Retinal pigment epithelial cell (primary cell): ENCODE results near the gene PDGFA.

Experiments
- DNase-seq: peaks from one replicate; pipeline ENCODE4 v3.0.0-alpha.2; 2010; ENCODE audit warnings: low read depth
- H3K4me3 ChIP-seq: 2 replicates; pipeline ENCODE4 v1.5.1; 2011; ENCODE audit warnings: mild to moderate bottlenecking, low read length, control low read depth, moderate library complexity
- CTCF ChIP-seq: conservative IDR thresholded peaks from 2 replicates; pipeline ENCODE4 v1.5.1; 2011; ENCODE audit warnings: low read depth, low read length, control low read depth, inconsistent platforms

Gene PDGFA

GRCh38 chr7:482521-483083, 37.0 kb downstream of the PDGFA start:
- no peak overlapping the region for H3K4me3 ChIP-seq
- TF ChIP-seq CTCF: no peak
- no peak for DNase-seq

GRCh38 chr7:481219-481930, 38.3 kb downstream of the PDGFA start:
- DNase-seq: no peak
- no peak overlapping the region for H3K4me3 ChIP-seq
- no peak for TF ChIP-seq CTCF

GRCh38 chr7:480531-481218, 39.0 kb downstream of the PDGFA start:
- no peak for TF ChIP-seq CTCF
- H3K4me3 ChIP-seq: no peak overlapping the region
- DNase-seq: no peak

- H3K4me3 ChIP-seq: no peak overlapping the region
- no peak for DNase-seq
- TF ChIP-seq CTCF: no peak
Measured at GRCh38 chr7:479948-480499, 39.6 kb downstream of the PDGFA start.

GRCh38 chr7:479115-479947, 40.3 kb downstream of the PDGFA start:
- DNase-seq: no peak
- H3K4me3 ChIP-seq: no peak overlapping the region
- TF ChIP-seq CTCF: no peak

GRCh38 chr7:477626-478220, 41.9 kb downstream of the PDGFA start:
- DNase-seq: no peak
- TF ChIP-seq CTCF: no peak
- H3K4me3 ChIP-seq: no peak overlapping the region
